MM.1S (cell line): ENCODE measurements around the gene RSPH6A.
"Not testable (repeated sequence)": the region's sequence is repeated elsewhere in the genome, so short reads cannot be mapped to it uniquely, and the experiment has no call there.

ENCODE experiments used
- EZH2 ChIP-seq: fragments of 300-600 bp; sonication (generic); optimal IDR thresholded peaks from 2 replicates; pipeline ENCODE3; 2017; ENCODE audit warnings: low read depth, mild to moderate bottlenecking, antibody characterized with exemption, low read length, mixed read lengths
- TF ChIP-seq, protein P1 (sequence below): fragments of 300-600 bp; sonication (generic); IDR thresholded peaks from 2 replicates; pipeline ENCODE4 v1.5.1; 2016; ENCODE audit warnings: antibody characterized with exemption, low read length, mixed read lengths

DNA sequence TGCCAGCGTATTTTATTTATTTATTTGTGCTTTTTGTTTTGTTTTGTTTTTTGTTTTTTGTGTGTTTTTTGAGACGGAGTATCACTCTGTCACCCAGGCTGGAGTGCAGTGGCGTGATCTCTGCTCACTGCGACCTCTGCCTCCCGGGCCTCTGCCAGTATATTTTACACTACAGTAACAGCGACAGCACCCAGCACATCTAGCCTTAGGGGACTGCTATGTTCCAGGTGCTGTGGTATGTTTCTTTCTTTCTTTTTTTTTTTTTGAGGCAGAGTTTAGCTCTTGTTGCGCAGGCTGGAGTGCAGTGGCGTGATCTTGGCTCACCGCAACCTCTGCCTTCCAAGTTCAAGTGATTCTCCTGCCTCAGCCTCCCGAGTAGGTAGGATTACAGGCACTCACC lies 63.6 kb downstream of the RSPH6A start:
- not testable (repeated sequence) for TF ChIP-seq EZH2
- TF ChIP-seq, protein P1, sequence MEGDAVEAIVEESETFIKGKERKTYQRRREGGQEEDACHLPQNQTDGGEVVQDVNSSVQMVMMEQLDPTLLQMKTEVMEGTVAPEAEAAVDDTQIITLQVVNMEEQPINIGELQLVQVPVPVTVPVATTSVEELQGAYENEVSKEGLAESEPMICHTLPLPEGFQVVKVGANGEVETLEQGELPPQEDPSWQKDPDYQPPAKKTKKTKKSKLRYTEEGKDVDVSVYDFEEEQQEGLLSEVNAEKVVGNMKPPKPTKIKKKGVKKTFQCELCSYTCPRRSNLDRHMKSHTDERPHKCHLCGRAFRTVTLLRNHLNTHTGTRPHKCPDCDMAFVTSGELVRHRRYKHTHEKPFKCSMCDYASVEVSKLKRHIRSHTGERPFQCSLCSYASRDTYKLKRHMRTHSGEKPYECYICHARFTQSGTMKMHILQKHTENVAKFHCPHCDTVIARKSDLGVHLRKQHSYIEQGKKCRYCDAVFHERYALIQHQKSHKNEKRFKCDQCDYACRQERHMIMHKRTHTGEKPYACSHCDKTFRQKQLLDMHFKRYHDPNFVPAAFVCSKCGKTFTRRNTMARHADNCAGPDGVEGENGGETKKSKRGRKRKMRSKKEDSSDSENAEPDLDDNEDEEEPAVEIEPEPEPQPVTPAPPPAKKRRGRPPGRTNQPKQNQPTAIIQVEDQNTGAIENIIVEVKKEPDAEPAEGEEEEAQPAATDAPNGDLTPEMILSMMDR = not testable (repeated sequence)
